HCT116 (cell line): Measurements from ENCODE around the gene SCAF1. TPM values are rescaled to one million over a fixed set of nuclear protein-coding genes. Genes with fewer than 3 reads are reported as not detected.

Source experiments
- ATAC-seq: fragments of 200-7000 bp; cut with Tn5 transposase; 2 replicates; pipeline ENCODE4 v1.9.1; 2020; ENCODE audit warnings: mild to moderate bottlenecking, moderate library complexity
- BruUV-seq: library from RNA; stranded (reverse); fragments of 400-500 nt; replicated peaks from 2 replicates; lab custom pipeline; 2021; lab: Mats Ljungman, UMichigan
- CTCF ChIA-PET: fragments of 300-600 bp; sonication (Branson Sonifier 250); formaldehyde crosslinking; loops from one replicate; lab custom pipeline; 2021; ENCODE audit warnings: antibody characterized with exemption; lab: Charles Lee
- POLR2A ChIA-PET: fragments of 300-600, 350-600 bp; sonication (Branson Sonifier 250); formaldehyde crosslinking; loops from one replicate; lab custom pipeline; 2021; ENCODE audit warnings: antibody characterized with exemption; lab: Charles Lee
- RAD21 ChIA-PET, 2 experiments: fragments of 300-600 bp; sonication (Branson Sonifier 250); formaldehyde crosslinking; loops; one replicate each; lab custom pipeline; 2023; ENCODE audit warnings: low total read pairs in 2 of 2; ENCODE audit not compliant: uncharacterized antibody in 2 of 2, unreplicated experiment in 2 of 2, low non-redundant PET in 1 of 2; lab: Charles Lee
- DNase-seq: peaks from one replicate; pipeline ENCODE4 v3.0.0-alpha.2; 2010; ENCODE audit warnings: low read depth, low spot score
- H2AFZ ChIP-seq: fragments of 200-600 bp; shearing (Covaris generic), sonication (generic); 2 replicates; pipeline ENCODE4 v1.6.1; 2017; ENCODE audit warnings: low read depth, mixed run types, mixed read lengths, antibody characterized with exemption, low read length; ENCODE audit not compliant: poor library complexity, severe bottlenecking
- H3K27ac ChIP-seq: 2 replicates; pipeline ENCODE4 v1.5.1; 2012; ENCODE audit warnings: low read depth, low read length
- H3K27me3 ChIP-seq: fragments of 200-600 bp; sonication (generic); 2 replicates; pipeline ENCODE4 v1.6.1; 2016; ENCODE audit warnings: mixed run types, low read length, mixed read lengths; ENCODE audit not compliant: insufficient read depth
- H3K36me3 ChIP-seq, 2 experiments: fragments of 200-500 bp in 1 of 2; fragments of 200-600 bp in 1 of 2; sonication (Bioruptor generic) in 1 of 2; sonication (generic) in 1 of 2; 2 replicates each; pipeline versions ENCODE4 v1.5.1 to v1.6.1; 2014 to 2016; ENCODE audit warnings: low read length in 2 of 2, inconsistent platforms in 1 of 2, mixed read lengths in 1 of 2, mixed run types in 1 of 2; ENCODE audit not compliant: insufficient read depth in 2 of 2, control insufficient read depth in 1 of 2
- H3K4me1 ChIP-seq, 2 experiments: fragments of 200-600 bp in 1 of 2; sonication (generic) in 1 of 2; 2 replicates each; pipeline versions ENCODE4 v1.5.1 to v1.6.1; 2012 to 2017; ENCODE audit warnings: low read length in 2 of 2, inconsistent platforms in 1 of 2, mild to moderate bottlenecking in 1 of 2, mixed read lengths in 1 of 2, mixed run types in 1 of 2, moderate library complexity in 1 of 2; ENCODE audit not compliant: insufficient read depth in 2 of 2, control insufficient read depth in 1 of 2
- H3K4me2 ChIP-seq: fragments of 200-600 bp; sonication (generic); 2 replicates; pipeline ENCODE4 v1.6.1; 2017; ENCODE audit warnings: mixed run types, low read length, mixed read lengths
- H3K4me3 ChIP-seq, 2 experiments: fragments of 200-600 bp in 1 of 2; sonication (generic) in 1 of 2; replicated peaks in 1 of 2; 2 replicates each; pipeline ENCODE4 v1.5.1; 2011 to 2016; ENCODE audit warnings: low read length in 2 of 2, control low read depth in 1 of 2, low read depth in 1 of 2, mild to moderate bottlenecking in 1 of 2, mixed read lengths in 1 of 2, mixed run types in 1 of 2
- H3K79me2 ChIP-seq: fragments of 200-600 bp; sonication (generic); 2 replicates; pipeline ENCODE4 v1.6.1; 2017; ENCODE audit warnings: mild to moderate bottlenecking, mixed run types, low read length, moderate library complexity, mixed read lengths; ENCODE audit not compliant: insufficient read depth
- H3K9ac ChIP-seq: fragments of 200-600 bp; sonication (generic); 2 replicates; pipeline ENCODE4 v1.6.1; 2016; ENCODE audit warnings: low read length, mixed read lengths
- H3K9me2 ChIP-seq: fragments of 200-600 bp; sonication (generic), shearing (Covaris generic); 2 replicates; pipeline ENCODE4 v1.6.1; 2017; ENCODE audit warnings: mixed run types, mild to moderate bottlenecking, moderate library complexity; ENCODE audit not compliant: insufficient read depth
- H3K9me3 ChIP-seq, 2 experiments: fragments of 200-500 bp in 1 of 2; fragments of 200-600 bp in 1 of 2; sonication (Bioruptor generic) in 1 of 2; sonication (generic) in 1 of 2; 2 replicates each; pipeline ENCODE4 v1.6.1; 2014 to 2017; ENCODE audit warnings: low read length in 2 of 2, mixed read lengths in 2 of 2, inconsistent platforms in 1 of 2, low read depth in 1 of 2, mild to moderate bottlenecking in 1 of 2, mixed run types in 1 of 2, moderate library complexity in 1 of 2; ENCODE audit not compliant: control insufficient read depth in 1 of 2, insufficient read depth in 1 of 2
- H4K20me1 ChIP-seq: fragments of 200-600 bp; sonication (generic), shearing (Covaris generic); 2 replicates; pipeline ENCODE4 v1.6.1; 2017; ENCODE audit warnings: mixed run types, mild to moderate bottlenecking, moderate library complexity; ENCODE audit not compliant: insufficient read depth
- CEBPB ChIP-seq: IDR thresholded peaks from 2 replicates; pipeline ENCODE4 v1.6.1; 2012; ENCODE audit warnings: low read depth
- EZH2 ChIP-seq: fragments of 200-600 bp; sonication (generic); IDR thresholded peaks from 2 replicates; pipeline ENCODE4 v1.6.1; 2017; ENCODE audit warnings: antibody characterized with exemption, mixed run types
- EZH2phosphoT487 ChIP-seq: fragments of 200-600 bp; IDR thresholded peaks from 2 replicates; pipeline ENCODE4 v1.6.1; 2018; ENCODE audit warnings: antibody characterized with exemption, borderline replicate concordance
- POLR2AphosphoS5 ChIP-seq: IDR thresholded peaks from 2 replicates; pipeline ENCODE4 v1.6.1; 2011; ENCODE audit warnings: mild to moderate bottlenecking, low read depth, low read length, moderate library complexity
- TCF7L2 ChIP-seq: IDR thresholded peaks from 2 replicates; pipeline ENCODE4 v1.7.0; 2011; ENCODE audit warnings: borderline replicate concordance, inconsistent platforms; ENCODE audit not compliant: insufficient read depth, insufficient read length; ENCODE audit errors: extremely low read depth
- ZBTB33 ChIP-seq: IDR thresholded peaks from 2 replicates; pipeline ENCODE4 v1.6.1; 2011; ENCODE audit warnings: mild to moderate bottlenecking, low read length, moderate library complexity; ENCODE audit not compliant: insufficient replicate concordance; ENCODE audit errors: extremely low read depth
- intact Hi-C: fragments of 100-400 bp; cut with micrococcal nuclease; formaldehyde crosslinking; loops from 2 replicates; pipeline ENCODE4 v1.10.0; 2022
- total RNA-seq: library from RNA; stranded (reverse); gene quantifications from one replicate; pipeline ENCODE4 v1.2.1, GENCODE V29; 2021; ENCODE audit not compliant: unreplicated experiment
- TF ChIP-seq, protein P1 (sequence below): IDR thresholded peaks from 2 replicates; pipeline ENCODE4 v1.6.1; 2012
- TF ChIP-seq, protein P2 (sequence below): IDR thresholded peaks from 2 replicates; pipeline ENCODE4 v1.6.1; 2012

SCAF1 gene
- total RNA-seq, 1 experiment from 2014 or later, result 96.8 TPM

- POLR2A ChIA-PET, result no interaction called here
- BruUV-seq, result no TSS peak
- no peak for DNase-seq
- no peaks in the 10 kb centered on the region for H3K9me2 ChIP-seq
- 0 out of 2 replicates have a peak, but pooled peaks have one; percentile 21 for TF ChIP-seq POLR2AphosphoS5
- TF ChIP-seq EZH2phosphoT487, result no peak
- H3K79me2 ChIP-seq, result peaks cover 61% of the 10 kb centered on the region
- no peak overlapping the region for H3K27ac ChIP-seq
- no peak overlapping the region for H3K4me3 ChIP-seq
- H3K4me2 ChIP-seq, result no peak overlapping the region
- H3K27me3 ChIP-seq, result no peaks in the 10 kb centered on the region
- RAD21 ChIA-PET, result no interaction called here
- H3K9ac ChIP-seq, result no peak overlapping the region
- intact Hi-C loops, result no loop called here
- H2AFZ ChIP-seq, result no peak overlapping the region
- ATAC-seq, result no peak
- H3K36me3 ChIP-seq, result peaks cover 29 to 46% of the 10 kb centered on the region in 2 experiments; a peak in 3 of 4 replicates
- H3K9me3 ChIP-seq, result no peaks in the 10 kb centered on the region
- CTCF ChIA-PET, result no interaction called here
- peaks cover 8% of the 10 kb centered on the region; the same call in 1 of the 2 replicates for H4K20me1 ChIP-seq
- H3K4me1 ChIP-seq, result peaks cover 6 to 19% of the 10 kb centered on the region in 2 experiments; a peak in 3 of 4 replicates
Observed at GRCh38 chr19:49596954-49597702, 44.9 kb upstream of the SCAF1 start.

- CTCF ChIA-PET, result no interaction called here
- H3K79me2 ChIP-seq, result peaks cover 61% of the 10 kb centered on the region
Observed at GRCh38 chr19:49597703-49597974, 44.4 kb upstream of the SCAF1 start.

More at GRCh38 chr19:49597703-49597974, 44.4 kb upstream of the SCAF1 start:
- ATAC-seq (no peak), DNase-seq (no peak)
- ChIA-PET POLR2A (no interaction called here), RAD21 (no interaction called here)
- TF ChIP-seq, protein P1, sequence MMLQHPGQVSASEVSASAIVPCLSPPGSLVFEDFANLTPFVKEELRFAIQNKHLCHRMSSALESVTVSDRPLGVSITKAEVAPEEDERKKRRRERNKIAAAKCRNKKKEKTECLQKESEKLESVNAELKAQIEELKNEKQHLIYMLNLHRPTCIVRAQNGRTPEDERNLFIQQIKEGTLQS, result no peak
- TF ChIP-seq CEBPB (no peak), POLR2AphosphoS5 (no peak), ZBTB33 (no peak), TCF7L2 (no peak), EZH2 (no peak)
- TF ChIP-seq, protein P2, sequence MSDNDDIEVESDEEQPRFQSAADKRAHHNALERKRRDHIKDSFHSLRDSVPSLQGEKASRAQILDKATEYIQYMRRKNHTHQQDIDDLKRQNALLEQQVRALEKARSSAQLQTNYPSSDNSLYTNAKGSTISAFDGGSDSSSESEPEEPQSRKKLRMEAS, result no peak
- no peak overlapping the region for H3K4me3 ChIP-seq
- no peak overlapping the region for H2AFZ ChIP-seq
- H3K9me3 ChIP-seq, result no peaks in the 10 kb centered on the region
- no peak overlapping the region for H3K27ac ChIP-seq
- no peaks in the 10 kb centered on the region for H3K27me3 ChIP-seq
- BruUV-seq, result no TSS peak
- H3K9me2 ChIP-seq, result no peaks in the 10 kb centered on the region
- peaks cover 6 to 14% of the 10 kb centered on the region in 2 experiments; a peak in 3 of 4 replicates for H3K4me1 ChIP-seq
- no peak overlapping the region for H3K9ac ChIP-seq
- H4K20me1 ChIP-seq, result peaks cover 8% of the 10 kb centered on the region; the same call in 1 of the 2 replicates
- no peak overlapping the region for H3K4me2 ChIP-seq
- intact Hi-C loops, result no loop called here
- H3K36me3 ChIP-seq, result peaks cover 29 to 50% of the 10 kb centered on the region in 2 experiments; a peak in 3 of 4 replicates
